Neural crest cell (in vitro differentiated cells): ENCODE measurements around the gene PDE11A. TPM values are rescaled to one million over a fixed set of nuclear protein-coding genes. Genes with fewer than 3 reads are reported as not detected.

ENCODE experiments used
- DNase-seq: peaks from one replicate; pipeline ENCODE4 v3.0.0; 2021; ENCODE audit warnings: low read depth, mixed read lengths, low spot score
- H3K27ac Mint-ChIP-seq: one replicate; pipeline ENCODE4 v1.8.0; 2021; ENCODE audit warnings: mild to moderate bottlenecking, mixed read lengths; ENCODE audit not compliant: unreplicated experiment
- H3K27me3 Mint-ChIP-seq: 2 replicates; pipeline ENCODE4 v1.8.0; 2021; ENCODE audit warnings: low read depth, mild to moderate bottlenecking, mixed read lengths
- H3K36me3 Mint-ChIP-seq: 2 replicates; pipeline ENCODE4 v1.8.0; 2021; ENCODE audit warnings: low read depth, mild to moderate bottlenecking, mixed read lengths
- H3K4me1 Mint-ChIP-seq: 2 replicates; pipeline ENCODE4 v1.8.0; 2021; ENCODE audit warnings: mixed read lengths
- H3K4me3 Mint-ChIP-seq: one replicate; pipeline ENCODE4 v1.8.0; 2021; ENCODE audit warnings: mild to moderate bottlenecking, mixed read lengths
- H3K9me3 Mint-ChIP-seq: 2 replicates; pipeline ENCODE4 v1.8.0; 2021; ENCODE audit warnings: mixed read lengths
- CTCF ChIP-seq: fragments of 200-600 bp; sonication (generic); conservative IDR thresholded peaks from 2 replicates; pipeline ENCODE4 v1.5.0; 2021; ENCODE audit warnings: antibody characterized with exemption, mild to moderate bottlenecking
- total RNA-seq: library from RNA; stranded (reverse); gene quantifications from 2 replicates; pipeline ENCODE4 v1.2.1, GENCODE V29; 2021

PDE11A gene
- total RNA-seq, 1 donor from 2014 or later: 0.28 TPM

GRCh38 chr2:177888581-177888980, 184.0 kb downstream of the PDE11A start:
- Mint-ChIP-seq H3K36me3 (no peaks in the 10 kb centered on the region), H3K9me3 (peaks cover under 1% of the 10 kb centered on the region), H3K27me3 (no peaks in the 10 kb centered on the region)

GRCh38 chr2:177887722-177888121, 184.9 kb downstream of the PDE11A start:
- no peaks in the 10 kb centered on the region for H3K27me3 Mint-ChIP-seq
- peaks cover 3% of the 10 kb centered on the region for H3K9me3 Mint-ChIP-seq
- no peak for TF ChIP-seq CTCF
- peaks cover 8% of the 10 kb centered on the region for H3K4me1 Mint-ChIP-seq
- no peak overlapping the region for H3K4me3 Mint-ChIP-seq
- H3K36me3 Mint-ChIP-seq: no peaks in the 10 kb centered on the region
- DNase-seq: no peak
- no peak overlapping the region for H3K27ac Mint-ChIP-seq

More at GRCh38 chr2:177888581-177888980, 184.0 kb downstream of the PDE11A start:
- Mint-ChIP-seq H3K4me3 (no peak overlapping the region), H3K27ac (no peak overlapping the region), H3K4me1 (peaks cover 8% of the 10 kb centered on the region)
- TF ChIP-seq CTCF: no peak
- no peak for DNase-seq

- no peak for DNase-seq
- H3K4me3 Mint-ChIP-seq: no peak overlapping the region
- peaks cover 8% of the 10 kb centered on the region for H3K4me1 Mint-ChIP-seq
- no peak overlapping the region for H3K27ac Mint-ChIP-seq
- H3K27me3 Mint-ChIP-seq: no peaks in the 10 kb centered on the region
- no peak for TF ChIP-seq CTCF
- no peaks in the 10 kb centered on the region for H3K36me3 Mint-ChIP-seq
- peaks cover 3% of the 10 kb centered on the region for H3K9me3 Mint-ChIP-seq
Observed at GRCh38 chr2:177886824-177887223, 185.8 kb downstream of the PDE11A start.

- Mint-ChIP-seq H3K27ac (no peak overlapping the region), H3K9me3 (peaks cover 3% of the 10 kb centered on the region), H3K4me1 (peaks cover 8% of the 10 kb centered on the region), H3K36me3 (no peaks in the 10 kb centered on the region), H3K4me3 (no peak overlapping the region), H3K27me3 (no peaks in the 10 kb centered on the region)
- no peak for DNase-seq
- no peak for TF ChIP-seq CTCF
Observed at GRCh38 chr2:177885828-177886466, 186.6 kb downstream of the PDE11A start.

GRCh38 chr2:177883177-177883576, 189.4 kb downstream of the PDE11A start:
- Mint-ChIP-seq H3K36me3 (no peaks in the 10 kb centered on the region), H3K9me3 (peaks cover 3% of the 10 kb centered on the region), H3K4me3 (no peak overlapping the region), H3K4me1 (no peaks in the 10 kb centered on the region), H3K27me3 (no peaks in the 10 kb centered on the region), H3K27ac (no peak overlapping the region)
- no peak for DNase-seq
- TF ChIP-seq CTCF: no peak
